Fibroblast of lung (primary cell): ENCODE results near the gene ZNF304.
A peak's percentile ranks its signal among the peaks of the same experiment; 100 is the strongest.

Experiments used
- EZH2 ChIP-seq: IDR thresholded peaks from 2 replicates; pipeline ENCODE4 v1.5.1; 2012; ENCODE audit warnings: low read length, control low read depth, mild to moderate bottlenecking; ENCODE audit errors: missing control alignments
- TF ChIP-seq, protein P1 (sequence below), 2 donors: IDR thresholded peaks in 1 of 2; conservative IDR thresholded peaks in 1 of 2; 1 replicate in 1 of 2; 2 replicates in 1 of 2; pipeline ENCODE4 v1.5.1; 2011 to 2012; ENCODE audit warnings: low read length in 2 of 2, control low read depth in 1 of 2, inconsistent platforms in 1 of 2, low read depth in 1 of 2, mild to moderate bottlenecking in 1 of 2

DNA sequence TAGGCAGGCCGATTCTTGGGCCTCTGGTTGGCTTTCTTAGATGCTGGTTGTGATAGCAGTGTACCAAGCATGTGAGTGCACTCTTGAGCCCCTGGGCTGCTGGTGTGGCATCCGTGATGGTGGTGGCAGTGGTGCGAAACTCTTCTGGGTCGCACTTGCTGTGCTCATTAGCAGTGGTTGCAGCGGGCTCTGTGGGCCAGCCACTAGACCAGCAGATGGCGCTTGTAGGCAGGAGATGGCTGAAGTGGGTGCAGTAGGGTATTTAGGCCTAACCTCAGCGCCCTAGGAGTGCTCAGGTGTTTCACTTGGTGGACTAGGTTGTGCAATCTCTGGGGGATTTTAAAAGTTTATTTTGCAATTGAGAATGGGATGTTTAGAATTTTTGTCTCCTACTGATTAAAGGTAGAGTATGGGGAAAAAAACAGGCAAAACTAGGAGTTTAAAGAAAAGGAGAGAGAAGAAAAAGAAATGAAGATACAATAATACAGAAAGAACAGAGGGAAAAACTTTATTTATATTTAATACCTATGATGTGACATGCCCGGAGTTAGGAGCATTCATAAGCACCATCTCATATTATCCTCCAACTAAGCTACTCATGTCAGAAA, 55.5 kb downstream of the ZNF304 start:
- TF ChIP-seq, protein P1, sequence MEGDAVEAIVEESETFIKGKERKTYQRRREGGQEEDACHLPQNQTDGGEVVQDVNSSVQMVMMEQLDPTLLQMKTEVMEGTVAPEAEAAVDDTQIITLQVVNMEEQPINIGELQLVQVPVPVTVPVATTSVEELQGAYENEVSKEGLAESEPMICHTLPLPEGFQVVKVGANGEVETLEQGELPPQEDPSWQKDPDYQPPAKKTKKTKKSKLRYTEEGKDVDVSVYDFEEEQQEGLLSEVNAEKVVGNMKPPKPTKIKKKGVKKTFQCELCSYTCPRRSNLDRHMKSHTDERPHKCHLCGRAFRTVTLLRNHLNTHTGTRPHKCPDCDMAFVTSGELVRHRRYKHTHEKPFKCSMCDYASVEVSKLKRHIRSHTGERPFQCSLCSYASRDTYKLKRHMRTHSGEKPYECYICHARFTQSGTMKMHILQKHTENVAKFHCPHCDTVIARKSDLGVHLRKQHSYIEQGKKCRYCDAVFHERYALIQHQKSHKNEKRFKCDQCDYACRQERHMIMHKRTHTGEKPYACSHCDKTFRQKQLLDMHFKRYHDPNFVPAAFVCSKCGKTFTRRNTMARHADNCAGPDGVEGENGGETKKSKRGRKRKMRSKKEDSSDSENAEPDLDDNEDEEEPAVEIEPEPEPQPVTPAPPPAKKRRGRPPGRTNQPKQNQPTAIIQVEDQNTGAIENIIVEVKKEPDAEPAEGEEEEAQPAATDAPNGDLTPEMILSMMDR (conservative IDR thresholded peaks at IDR 0.05 in 1 of 2, IDR thresholded peaks at IDR 0.05 in 1 of 2; ENCODE audit: low read depth in 1 of 2, low read length in 2 of 2), result peak; percentile 71 to 91
- TF ChIP-seq EZH2, result no peak
